Bronchial epithelial cell (primary cell): ENCODE data around the gene CXCL12. TPM values are rescaled to one million over a fixed set of nuclear protein-coding genes. Genes with fewer than 3 reads are reported as not detected.

Experiments
- DNase-seq: peaks from one replicate; pipeline ENCODE4 v3.0.0-alpha.2; 2010; ENCODE audit warnings: low read depth
- FAIRE-seq: peaks from 2 replicates; lab custom pipeline; 2011; peaks lifted over from hg19 to GRCh38; lab: Jason Lieb, UNC
- H3K27me3 ChIP-seq: 2 replicates; pipeline ENCODE4 v1.5.1; 2011; ENCODE audit warnings: low read length; ENCODE audit not compliant: control insufficient read depth, insufficient read depth
- H3K36me3 ChIP-seq: 2 replicates; pipeline ENCODE4 v1.5.1; 2011; ENCODE audit warnings: low read length; ENCODE audit not compliant: control insufficient read depth, insufficient read depth
- H3K4me3 ChIP-seq: 2 replicates; pipeline ENCODE4 v1.5.1; 2011; ENCODE audit warnings: mild to moderate bottlenecking, low read depth, low read length, control low read depth
- CTCF ChIP-seq: IDR thresholded peaks from 2 replicates; pipeline ENCODE4 v1.5.1; 2011; ENCODE audit warnings: mild to moderate bottlenecking, moderate library complexity, low read length, control low read depth, inconsistent platforms; ENCODE audit not compliant: insufficient read depth, severe bottlenecking
- total RNA-seq: library from RNA; depleted of rRNA; stranded (reverse); fragments of >200 nt; gene quantifications from 2 replicates; pipeline ENCODE4 v1.2.1, GENCODE V29; 2014

CXCL12 gene
- total RNA-seq, 1 donor from 2014 or later = 1.3 TPM

DNA sequence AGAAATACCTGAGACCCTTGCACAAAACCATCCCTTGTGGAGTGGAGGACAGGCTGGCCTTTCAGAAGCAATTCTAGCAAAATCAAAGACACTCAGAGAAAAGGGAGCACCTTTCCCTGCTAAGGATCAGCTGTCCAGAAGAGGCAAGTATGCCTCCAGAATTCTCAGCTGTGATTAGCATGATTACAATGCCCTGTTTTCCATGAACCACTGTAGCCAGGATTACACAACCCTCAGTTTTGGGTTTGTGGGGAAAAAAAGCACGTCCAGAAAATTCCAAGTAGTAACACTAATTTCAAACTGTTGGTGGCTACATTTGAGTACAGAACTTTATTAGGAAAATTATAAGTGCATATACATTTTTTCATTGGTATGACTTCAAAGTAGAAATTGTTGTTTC, 15.0 kb downstream of the CXCL12 start:
- H3K4me3 ChIP-seq = no peak overlapping the region
- H3K36me3 ChIP-seq = no peaks in the 10 kb centered on the region
- no peak for TF ChIP-seq CTCF
- no peaks in the 10 kb centered on the region for H3K27me3 ChIP-seq
- DNase-seq (no peak), FAIRE-seq (no peak)

GRCh38 chr10:44369296-44369695, 15.6 kb downstream of the CXCL12 start:
- peak; percentile 87 for FAIRE-seq

GRCh38 chr10:44368637-44369036, 16.3 kb downstream of the CXCL12 start:
- H3K27me3 ChIP-seq = no peaks in the 10 kb centered on the region
- no peak for FAIRE-seq
- DNase-seq = no peak

More at GRCh38 chr10:44369296-44369695, 15.6 kb downstream of the CXCL12 start:
- no peak for DNase-seq
- Histone ChIP-seq H3K27me3 (no peaks in the 10 kb centered on the region), H3K36me3 (no peaks in the 10 kb centered on the region), H3K4me3 (no peak overlapping the region)
- TF ChIP-seq CTCF = no peak

GRCh38 chr10:44366941-44367630, 17.8 kb downstream of the CXCL12 start:
- no peaks in the 10 kb centered on the region for H3K36me3 ChIP-seq
- no peak for DNase-seq
- H3K4me3 ChIP-seq = no peak overlapping the region
- FAIRE-seq = no peak
- H3K27me3 ChIP-seq = no peaks in the 10 kb centered on the region
- TF ChIP-seq CTCF = no peak

More at GRCh38 chr10:44368637-44369036, 16.3 kb downstream of the CXCL12 start:
- TF ChIP-seq CTCF = no peak
- Histone ChIP-seq H3K4me3 (no peak overlapping the region), H3K36me3 (no peaks in the 10 kb centered on the region)

DNA sequence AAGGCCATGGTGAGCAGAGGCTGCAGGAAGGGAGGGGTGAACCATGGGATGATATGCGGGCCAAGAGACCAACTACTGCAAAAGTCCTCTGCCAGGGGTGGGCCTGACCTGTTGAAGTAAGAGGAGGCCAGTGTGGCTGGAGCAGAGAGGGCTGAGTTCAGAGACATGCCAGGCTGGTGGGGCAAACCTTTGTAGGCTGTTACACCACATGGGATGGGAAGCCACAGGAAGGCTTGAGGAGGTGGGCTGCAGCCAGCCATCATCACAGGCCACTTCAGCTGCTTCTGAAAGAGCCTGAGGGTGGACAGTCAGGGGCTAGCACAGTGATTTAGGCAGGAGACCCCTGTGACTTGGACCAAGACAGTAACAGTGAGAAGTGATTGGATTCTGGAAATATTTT, 20.3 kb downstream of the CXCL12 start:
- no peak for TF ChIP-seq CTCF
- no peak for DNase-seq
- FAIRE-seq = no peak
- H3K27me3 ChIP-seq = no peaks in the 10 kb centered on the region
- H3K4me3 ChIP-seq = no peak overlapping the region
- H3K36me3 ChIP-seq = no peaks in the 10 kb centered on the region

- no peaks in the 10 kb centered on the region for H3K36me3 ChIP-seq
- no peak for TF ChIP-seq CTCF
- DNase-seq (no peak), FAIRE-seq (no peak)
- H3K27me3 ChIP-seq = no peaks in the 10 kb centered on the region
- H3K4me3 ChIP-seq = no peak overlapping the region
Observed at GRCh38 chr10:44363716-44364115, 21.2 kb downstream of the CXCL12 start.
